HUES6 (cell line): Measurements from ENCODE around the gene DUOXA1.
"Not testable (repeated sequence)": the region's sequence is repeated elsewhere in the genome, so short reads cannot be mapped to it uniquely, and the experiment has no call there.

Source experiments
- H3K27ac ChIP-seq: 2 replicates; pipeline ENCODE4 v1.7.0; 2013; ENCODE audit warnings: low read depth, mild to moderate bottlenecking, low read length, inconsistent platforms
- H3K27me3 ChIP-seq: 2 replicates; pipeline ENCODE4 v1.6.1; 2013; ENCODE audit warnings: low read length; ENCODE audit not compliant: control insufficient read depth, insufficient read depth
- H3K36me3 ChIP-seq: 2 replicates; pipeline ENCODE4 v1.6.1; 2013; ENCODE audit warnings: low read length; ENCODE audit not compliant: control insufficient read depth, insufficient read depth
- H3K4me1 ChIP-seq: 2 replicates; pipeline ENCODE4 v1.6.1; 2013; ENCODE audit warnings: low read length; ENCODE audit not compliant: control insufficient read depth, insufficient read depth
- H3K4me3 ChIP-seq: 2 replicates; pipeline ENCODE4 v1.5.1; 2013; ENCODE audit warnings: low read depth, low read length
- H3K9ac ChIP-seq: one replicate; pipeline ENCODE4 v1.6.1; 2013; ENCODE audit warnings: mild to moderate bottlenecking, low read length
- H3K9me3 ChIP-seq: 2 replicates; pipeline ENCODE4 v1.6.1; 2013; ENCODE audit warnings: low read depth, low read length; ENCODE audit not compliant: control insufficient read depth, insufficient read depth

DUOXA1 gene

GRCh38 chr15:45110256-45110820, 19.3 kb downstream of the DUOXA1 start:
- Histone ChIP-seq H3K27me3 (peaks cover 86% of the 10 kb centered on the region), H3K9me3 (no peaks in the 10 kb centered on the region), H3K4me1 (peaks cover 26% of the 10 kb centered on the region), H3K4me3 (no peak overlapping the region), H3K9ac (no peak overlapping the region), H3K27ac (no peak overlapping the region), H3K36me3 (no peaks in the 10 kb centered on the region)

GRCh38 chr15:45107941-45108630, 21.6 kb downstream of the DUOXA1 start:
- Histone ChIP-seq H3K9ac (no peak overlapping the region), H3K27me3 (peaks cover 63% of the 10 kb centered on the region), H3K36me3 (no peaks in the 10 kb centered on the region)

GRCh38 chr15:45106002-45106790, 23.5 kb downstream of the DUOXA1 start:
- Histone ChIP-seq H3K9ac (no peak overlapping the region), H3K36me3 (no peaks in the 10 kb centered on the region), H3K27ac (no peak overlapping the region), H3K4me3 (no peak overlapping the region), H3K27me3 (peaks cover 44% of the 10 kb centered on the region), H3K9me3 (no peaks in the 10 kb centered on the region), H3K4me1 (peaks cover 10% of the 10 kb centered on the region)

More at GRCh38 chr15:45107941-45108630, 21.6 kb downstream of the DUOXA1 start:
- no peak overlapping the region for H3K27ac ChIP-seq
- H3K4me3 ChIP-seq = no peak overlapping the region
- no peaks in the 10 kb centered on the region for H3K9me3 ChIP-seq
- H3K4me1 ChIP-seq = peaks cover 11% of the 10 kb centered on the region

- H3K4me1 ChIP-seq = peaks cover 16% of the 10 kb centered on the region
- H3K27ac ChIP-seq = no peak overlapping the region
- H3K36me3 ChIP-seq = no peaks in the 10 kb centered on the region
- no peak overlapping the region for H3K9ac ChIP-seq
- H3K4me3 ChIP-seq = no peak overlapping the region
- no peaks in the 10 kb centered on the region for H3K9me3 ChIP-seq
- peaks cover 40% of the 10 kb centered on the region for H3K27me3 ChIP-seq
Measured at GRCh38 chr15:45105586-45105985, 24.1 kb downstream of the DUOXA1 start.

GRCh38 chr15:45104170-45104569, 25.5 kb downstream of the DUOXA1 start:
- H3K9ac ChIP-seq, H3K27ac ChIP-seq, H3K9me3 ChIP-seq, H3K4me3 ChIP-seq, H3K36me3 ChIP-seq: not testable (repeated sequence)
- Histone ChIP-seq H3K27me3 (peaks cover 26% of the 10 kb centered on the region), H3K4me1 (peaks cover 20% of the 10 kb centered on the region)

GRCh38 chr15:45102226-45102625, 27.5 kb downstream of the DUOXA1 start:
- no peak overlapping the region for H3K4me3 ChIP-seq
- H3K4me1 ChIP-seq = peaks cover 20% of the 10 kb centered on the region
- no peak overlapping the region for H3K27ac ChIP-seq
- no peaks in the 10 kb centered on the region for H3K9me3 ChIP-seq
- peaks cover 12% of the 10 kb centered on the region for H3K27me3 ChIP-seq
- no peaks in the 10 kb centered on the region for H3K36me3 ChIP-seq
- no peak overlapping the region for H3K9ac ChIP-seq

- Histone ChIP-seq H3K9me3 (no peaks in the 10 kb centered on the region), H3K27ac (no peak overlapping the region), H3K27me3 (peaks cover 7% of the 10 kb centered on the region), H3K4me3 (no peak overlapping the region), H3K4me1 (peaks cover 19% of the 10 kb centered on the region), H3K36me3 (no peaks in the 10 kb centered on the region), H3K9ac (no peak overlapping the region)
Measured at GRCh38 chr15:45101749-45102148, 27.9 kb downstream of the DUOXA1 start.

GRCh38 chr15:45100884-45101625, 28.6 kb downstream of the DUOXA1 start:
- peaks cover 2% of the 10 kb centered on the region for H3K27me3 ChIP-seq
- no peak overlapping the region for H3K27ac ChIP-seq
- H3K36me3 ChIP-seq = no peaks in the 10 kb centered on the region
- H3K9ac ChIP-seq = no peak overlapping the region
- no peaks in the 10 kb centered on the region for H3K9me3 ChIP-seq
- H3K4me1 ChIP-seq = peaks cover 17% of the 10 kb centered on the region
- no peak overlapping the region for H3K4me3 ChIP-seq

GRCh38 chr15:45099549-45100165, 30.0 kb downstream of the DUOXA1 start:
- Histone ChIP-seq H3K9me3 (no peaks in the 10 kb centered on the region), H3K36me3 (no peaks in the 10 kb centered on the region), H3K4me1 (peaks cover 17% of the 10 kb centered on the region), H3K27ac (no peak overlapping the region), H3K27me3 (no peaks in the 10 kb centered on the region; the same call in none of the 2 replicates), H3K9ac (no peak overlapping the region), H3K4me3 (no peak overlapping the region)

- Histone ChIP-seq H3K36me3 (no peaks in the 10 kb centered on the region), H3K27ac (no peak overlapping the region), H3K4me3 (no peak overlapping the region), H3K27me3 (no peaks in the 10 kb centered on the region; the same call in none of the 2 replicates), H3K9me3 (no peaks in the 10 kb centered on the region), H3K4me1 (peaks cover 17% of the 10 kb centered on the region), H3K9ac (no peak overlapping the region)
Measured at GRCh38 chr15:45097466-45097865, 32.2 kb downstream of the DUOXA1 start.
